ENCODE results near the gene GPR89A. TPM values are rescaled to one million over a fixed set of nuclear protein-coding genes. Genes with fewer than 3 reads are reported as not detected.

GPR89A gene
- 14.1 to 16.6 TPM (median 14.3 TPM) in 5 replicates for total RNA-seq (2022; extraction: Qiagen RNA extraction; ENCODE audit: low read depth)

DNA sequence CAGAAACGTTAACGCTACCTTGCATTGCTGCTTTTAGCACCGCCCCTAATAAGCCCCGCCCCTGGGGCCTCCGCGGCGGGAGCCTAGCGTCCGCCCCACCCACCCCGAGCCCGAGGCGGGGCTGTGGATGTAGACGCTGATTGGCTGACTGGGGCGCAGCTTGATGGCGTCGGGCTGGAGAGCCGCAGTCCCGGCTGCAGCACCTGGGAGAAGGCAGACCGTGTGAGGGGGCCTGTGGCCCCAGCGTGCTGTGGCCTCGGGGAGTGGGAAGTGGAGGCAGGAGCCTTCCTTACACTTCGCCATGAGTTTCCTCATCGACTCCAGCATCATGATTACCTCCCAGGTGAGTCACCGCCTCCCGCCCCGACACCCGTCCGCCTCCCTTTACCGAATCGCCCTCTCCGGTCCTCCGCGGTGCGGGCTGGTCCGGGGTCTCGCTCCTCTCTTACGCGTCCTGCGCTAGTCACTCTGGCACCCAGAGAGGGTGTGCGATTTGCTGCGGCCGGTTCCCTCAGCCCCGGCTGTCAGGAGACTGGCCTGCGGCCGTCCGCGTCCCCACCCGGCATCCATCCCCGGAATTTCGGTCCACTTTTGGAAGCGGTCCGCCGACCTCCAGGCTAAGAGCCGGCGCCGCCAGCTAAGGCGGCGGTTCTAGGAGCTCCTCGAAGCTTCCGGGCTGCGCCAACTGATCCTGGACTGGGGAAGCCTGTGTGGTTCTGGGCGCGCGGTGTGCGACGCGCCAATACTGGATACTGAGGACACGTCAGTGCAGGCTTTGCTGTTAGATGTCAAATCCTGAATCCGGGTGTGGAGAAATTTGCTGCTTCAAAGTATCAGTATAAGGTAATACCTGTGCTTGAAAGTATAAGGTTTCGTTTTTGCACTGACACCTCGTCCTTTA lies at the start of gene GPR89A:
GPR89A (plus strand) TSS at position 156 of the 901 bp plus-strand sequence; CDS start at position 302, 146 bp downstream.

GRCh38 chr1:145707183-145707867 lies 99.5 kb downstream of the GPR89A start, which contains the start of gene PDZK1:
TSS of gene PDZK1 (minus strand) at chr1:145707368. CDS start at chr1:145688021, 19,347 bp downstream.

GRCh38 chr1:145719230-145720079 lies 111.7 kb downstream of the GPR89A start, which contains the start of gene CD160:
TSS of gene CD160 (plus strand) at chr1:145719499. CDS start at chr1:145728328, 8,829 bp downstream.

Other genes with a start within 250 kb of the GPR89A start
- 3.6 to 4.2 TPM (median 3.9 TPM) in 5 replicates for gene NBPF20, start 182.4 kb upstream of the GPR89A start, total RNA-seq (2022; extraction: Qiagen RNA extraction; ENCODE audit: low read depth)
- 0.45 to 1.2 TPM (median 0.86 TPM) in 5 replicates for gene PDZK1, start 99.4 kb downstream of the GPR89A start, total RNA-seq (2022; extraction: Qiagen RNA extraction; ENCODE audit: low read depth)
- 0.10 TPM in 1 of 5 replicates, not detected in the others for gene CD160, start 111.5 kb downstream of the GPR89A start, total RNA-seq (2022; extraction: Qiagen RNA extraction; ENCODE audit: low read depth)
- gene RNF115, start 216.1 kb downstream of the GPR89A start, total RNA-seq (2022; extraction: Qiagen RNA extraction; ENCODE audit: low read depth) = 9.4 to 12.2 TPM (median 10.8 TPM) in 5 replicates
- 32.0 to 38.8 TPM (median 35.2 TPM) in 5 replicates for gene POLR3C, start 216.2 kb downstream of the GPR89A start, total RNA-seq (2022; extraction: Qiagen RNA extraction; ENCODE audit: low read depth)
- gene NUDT17, start 237.6 kb downstream of the GPR89A start, total RNA-seq (2022; extraction: Qiagen RNA extraction; ENCODE audit: low read depth) = 5.1 to 6.4 TPM (median 5.6 TPM) in 5 replicates